Measurements from ENCODE around the gene CPEB3. TPM values are rescaled to one million over a fixed set of nuclear protein-coding genes. Genes with fewer than 3 reads are reported as not detected.

Gene CPEB3
- total and polyA plus RNA-seq, 9 of the 15 experiments (the other 6 are each of a cell fraction or from before 2014, with no cell fraction given), result 0.15 to 1.2 (median 0.51) TPM

- BruUV-seq (replicated peaks), result no TSS peak
- H3K4me2 ChIP-seq (ENCODE audit: insufficient read depth, low read length), result no peak overlapping the region
- H4K20me1 ChIP-seq (replicated peaks; ENCODE audit: control insufficient read depth, insufficient read depth, low read length), result no peaks in the 10 kb centered on the region
- no peak overlapping the region for H3K9ac ChIP-seq (ENCODE audit: insufficient read depth in 1 of 2, low read depth in 2 of 2, low read length in 2 of 2)
- ATAC-seq (no peak), DNase-seq (ENCODE audit: extremely low read depth in 1 of 4, low spot score in 3 of 4) (no peak), FAIRE-seq (no peak)
- in situ Hi-C loops (cut with MboI), result no loop called here
- H2AFZ ChIP-seq (ENCODE audit: low read depth, low read length), result no peak overlapping the region
- H3K9me3 ChIP-seq (replicated peaks; ENCODE audit: control insufficient read depth, insufficient read depth, low read depth, low read length), result no peaks in the 10 kb centered on the region
- H3K27me3 ChIP-seq (ENCODE audit: control insufficient read depth in 2 of 2, insufficient read depth in 2 of 2, low read length in 2 of 2), result no peaks in the 10 kb centered on the region
- H3K4me1 ChIP-seq (replicated peaks in 1 of 2; ENCODE audit: control insufficient read depth in 2 of 2, insufficient read depth in 2 of 2, low read length in 2 of 2), result peaks cover 0 to 3% of the 10 kb centered on the region in 2 experiments; a peak in 1 of 5 replicates
- H3K27ac ChIP-seq (ENCODE audit: extremely low read depth, low read depth, low read length), result no peak overlapping the region
- TF ChIP-seq ZNF280B (CRISPR knock-in tag; IDR thresholded peaks at IDR 0.05) (no peak), NCOA6 (IDR thresholded peaks at IDR 0.05) (no peak), HCFC1 (IDR thresholded peaks at IDR 0.05; ENCODE audit: low read depth, low read length) (no peak), RREB1 (CRISPR knock-in tag; IDR thresholded peaks at IDR 0.05) (no peak), RERE (CRISPR knock-in tag; IDR thresholded peaks at IDR 0.05; ENCODE audit: borderline replicate concordance) (no peak), YY1 (IDR thresholded peaks at IDR 0.05; ENCODE audit: borderline replicate concordance in 1 of 3, control insufficient read depth in 1 of 3, extremely low read depth in 1 of 3, insufficient read depth in 3 of 3, insufficient read length in 1 of 3, insufficient replicate concordance in 2 of 3, low read depth in 1 of 3, low read length in 2 of 3) (no peak), WHSC1 (IDR thresholded peaks at IDR 0.05; ENCODE audit: low read length) (no peak), U2AF2 (optimal IDR thresholded peaks at IDR 0.05; ENCODE audit: low read depth, low read length) (no peak)
- H3K4me3 ChIP-seq, result no peak overlapping the region
- no peaks in the 10 kb centered on the region for H3K9me1 ChIP-seq (ENCODE audit: control insufficient read depth, insufficient read depth, low read length)
- H3K36me3 ChIP-seq (ENCODE audit: control insufficient read depth, insufficient read depth, low read length), result no peaks in the 10 kb centered on the region; the same call in 2 of the 3 replicates
- no peaks in the 10 kb centered on the region for H3K79me2 ChIP-seq (ENCODE audit: control insufficient read depth, insufficient read depth, low read length)
- POLR2A ChIA-PET, result no interaction called here
- intact Hi-C loops (cut with micrococcal nuclease), result no loop called here
- CTCF ChIA-PET (ENCODE audit: low intra/inter-chr PET ratio), result no interaction called here
Measured at GRCh38 chr10:92047215-92047614, 243.7 kb downstream of the CPEB3 start.

All from K562 (cell line).